Measurements from ENCODE around the gene ITGAD. TPM values are rescaled to one million over a fixed set of nuclear protein-coding genes. Genes with fewer than 3 reads are reported as not detected.

Gene ITGAD
- total and polyA plus RNA-seq, 2 of the 13 experiments (the other 11 are each of a cell fraction or from before 2014, with no cell fraction given), result not detected

- TF ChIP-seq ZBTB33 (CRISPR knock-in tag; IDR thresholded peaks at IDR 0.05) (no peak), ZBTB20 (CRISPR knock-in tag; IDR thresholded peaks at IDR 0.05; ENCODE audit: borderline replicate concordance, low read depth) (no peak), ZFY (CRISPR knock-in tag; IDR thresholded peaks at IDR 0.05) (no peak; the same call in 1 of the 2 replicates), ZNF556 (CRISPR knock-in tag; IDR thresholded peaks at IDR 0.05; ENCODE audit: borderline replicate concordance) (no peak; the same call in 1 of the 2 replicates), ZBTB7A (CRISPR knock-in tag; IDR thresholded peaks at IDR 0.05) (no peak), SAP130 (CRISPR knock-in tag; IDR thresholded peaks at IDR 0.05; ENCODE audit: low read depth) (no peak), NKX3-1 (CRISPR knock-in tag; IDR thresholded peaks at IDR 0.05) (no peak), POLR2A (IDR thresholded peaks at IDR 0.05; ENCODE audit: insufficient read depth in 1 of 2, low read depth in 2 of 2, low read length in 2 of 2) (no peak), ZNF264 (CRISPR knock-in tag; IDR thresholded peaks at IDR 0.05) (no peak), ZNF124 (CRISPR knock-in tag; IDR thresholded peaks at IDR 0.05) (no peak), TGIF2 (CRISPR knock-in tag; IDR thresholded peaks at IDR 0.05) (no peak), FOXC1 (CRISPR knock-in tag; IDR thresholded peaks at IDR 0.05; ENCODE audit: borderline replicate concordance) (no peak), PPARG (CRISPR knock-in tag; conservative IDR thresholded peaks at IDR 0.05) (no peak), SMARCC2 (IDR thresholded peaks at IDR 0.05) (no peak), CHD4 (IDR thresholded peaks at IDR 0.05; ENCODE audit: borderline replicate concordance, low read length) (no peak), ZNF788 (CRISPR knock-in tag; IDR thresholded peaks at IDR 0.05; ENCODE audit: borderline replicate concordance) (no peak), ZKSCAN5 (CRISPR knock-in tag; IDR thresholded peaks at IDR 0.05) (no peak)
- TF ChIP-seq, protein P1, sequence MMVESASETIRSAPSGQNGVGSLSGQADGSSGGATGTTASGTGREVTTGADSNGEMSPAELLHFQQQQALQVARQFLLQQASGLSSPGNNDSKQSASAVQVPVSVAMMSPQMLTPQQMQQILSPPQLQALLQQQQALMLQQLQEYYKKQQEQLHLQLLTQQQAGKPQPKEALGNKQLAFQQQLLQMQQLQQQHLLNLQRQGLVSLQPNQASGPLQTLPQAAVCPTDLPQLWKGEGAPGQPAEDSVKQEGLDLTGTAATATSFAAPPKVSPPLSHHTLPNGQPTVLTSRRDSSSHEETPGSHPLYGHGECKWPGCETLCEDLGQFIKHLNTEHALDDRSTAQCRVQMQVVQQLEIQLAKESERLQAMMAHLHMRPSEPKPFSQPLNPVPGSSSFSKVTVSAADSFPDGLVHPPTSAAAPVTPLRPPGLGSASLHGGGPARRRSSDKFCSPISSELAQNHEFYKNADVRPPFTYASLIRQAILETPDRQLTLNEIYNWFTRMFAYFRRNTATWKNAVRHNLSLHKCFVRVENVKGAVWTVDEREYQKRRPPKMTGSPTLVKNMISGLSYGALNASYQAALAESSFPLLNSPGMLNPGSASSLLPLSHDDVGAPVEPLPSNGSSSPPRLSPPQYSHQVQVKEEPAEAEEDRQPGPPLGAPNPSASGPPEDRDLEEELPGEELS (CRISPR knock-in tag; IDR thresholded peaks at IDR 0.05), result no peak; the same call in 1 of the 2 replicates
- TF ChIP-seq, protein P2, sequence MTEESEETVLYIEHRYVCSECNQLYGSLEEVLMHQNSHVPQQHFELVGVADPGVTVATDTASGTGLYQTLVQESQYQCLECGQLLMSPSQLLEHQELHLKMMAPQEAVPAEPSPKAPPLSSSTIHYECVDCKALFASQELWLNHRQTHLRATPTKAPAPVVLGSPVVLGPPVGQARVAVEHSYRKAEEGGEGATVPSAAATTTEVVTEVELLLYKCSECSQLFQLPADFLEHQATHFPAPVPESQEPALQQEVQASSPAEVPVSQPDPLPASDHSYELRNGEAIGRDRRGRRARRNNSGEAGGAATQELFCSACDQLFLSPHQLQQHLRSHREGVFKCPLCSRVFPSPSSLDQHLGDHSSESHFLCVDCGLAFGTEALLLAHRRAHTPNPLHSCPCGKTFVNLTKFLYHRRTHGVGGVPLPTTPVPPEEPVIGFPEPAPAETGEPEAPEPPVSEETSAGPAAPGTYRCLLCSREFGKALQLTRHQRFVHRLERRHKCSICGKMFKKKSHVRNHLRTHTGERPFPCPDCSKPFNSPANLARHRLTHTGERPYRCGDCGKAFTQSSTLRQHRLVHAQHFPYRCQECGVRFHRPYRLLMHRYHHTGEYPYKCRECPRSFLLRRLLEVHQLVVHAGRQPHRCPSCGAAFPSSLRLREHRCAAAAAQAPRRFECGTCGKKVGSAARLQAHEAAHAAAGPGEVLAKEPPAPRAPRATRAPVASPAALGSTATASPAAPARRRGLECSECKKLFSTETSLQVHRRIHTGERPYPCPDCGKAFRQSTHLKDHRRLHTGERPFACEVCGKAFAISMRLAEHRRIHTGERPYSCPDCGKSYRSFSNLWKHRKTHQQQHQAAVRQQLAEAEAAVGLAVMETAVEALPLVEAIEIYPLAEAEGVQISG (CRISPR knock-in tag; IDR thresholded peaks at IDR 0.05), result peak; percentile 49
- TF ChIP-seq, protein P3, sequence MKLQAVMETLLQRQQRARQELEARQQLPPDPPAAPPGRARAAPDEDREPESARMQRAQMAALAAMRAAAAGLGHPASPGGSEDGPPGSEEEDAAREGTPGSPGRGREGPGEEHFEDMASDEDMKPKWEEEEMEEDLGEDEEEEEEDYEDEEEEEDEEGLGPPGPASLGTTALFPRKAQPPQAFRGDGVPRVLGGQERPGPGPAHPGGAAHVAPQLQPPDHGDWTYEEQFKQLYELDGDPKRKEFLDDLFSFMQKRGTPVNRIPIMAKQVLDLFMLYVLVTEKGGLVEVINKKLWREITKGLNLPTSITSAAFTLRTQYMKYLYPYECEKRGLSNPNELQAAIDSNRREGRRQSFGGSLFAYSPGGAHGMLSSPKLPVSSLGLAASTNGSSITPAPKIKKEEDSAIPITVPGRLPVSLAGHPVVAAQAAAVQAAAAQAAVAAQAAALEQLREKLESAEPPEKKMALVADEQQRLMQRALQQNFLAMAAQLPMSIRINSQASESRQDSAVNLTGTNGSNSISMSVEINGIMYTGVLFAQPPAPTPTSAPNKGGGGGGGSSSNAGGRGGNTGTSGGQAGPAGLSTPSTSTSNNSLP (IDR thresholded peaks at IDR 0.05; ENCODE audit: low read depth, low read length), result 0 out of 2 replicates have a peak, but pooled peaks have one; percentile 30
- TF ChIP-seq, protein P4, sequence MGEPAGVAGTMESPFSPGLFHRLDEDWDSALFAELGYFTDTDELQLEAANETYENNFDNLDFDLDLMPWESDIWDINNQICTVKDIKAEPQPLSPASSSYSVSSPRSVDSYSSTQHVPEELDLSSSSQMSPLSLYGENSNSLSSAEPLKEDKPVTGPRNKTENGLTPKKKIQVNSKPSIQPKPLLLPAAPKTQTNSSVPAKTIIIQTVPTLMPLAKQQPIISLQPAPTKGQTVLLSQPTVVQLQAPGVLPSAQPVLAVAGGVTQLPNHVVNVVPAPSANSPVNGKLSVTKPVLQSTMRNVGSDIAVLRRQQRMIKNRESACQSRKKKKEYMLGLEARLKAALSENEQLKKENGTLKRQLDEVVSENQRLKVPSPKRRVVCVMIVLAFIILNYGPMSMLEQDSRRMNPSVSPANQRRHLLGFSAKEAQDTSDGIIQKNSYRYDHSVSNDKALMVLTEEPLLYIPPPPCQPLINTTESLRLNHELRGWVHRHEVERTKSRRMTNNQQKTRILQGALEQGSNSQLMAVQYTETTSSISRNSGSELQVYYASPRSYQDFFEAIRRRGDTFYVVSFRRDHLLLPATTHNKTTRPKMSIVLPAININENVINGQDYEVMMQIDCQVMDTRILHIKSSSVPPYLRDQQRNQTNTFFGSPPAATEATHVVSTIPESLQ (CRISPR knock-in tag; conservative IDR thresholded peaks at IDR 0.05), result no peak
Measured at GRCh38 chr16:31382485-31383161, 10.5 kb upstream of the ITGAD start (continued).

All from HepG2 (cell line).